Endothelial cell (in vitro differentiated cells): ENCODE measurements around the gene NPLOC4. TPM values are rescaled to one million over a fixed set of nuclear protein-coding genes. Genes with fewer than 3 reads are reported as not detected.

Source experiments
- DNase-seq: peaks from one replicate; pipeline ENCODE4 v3.0.0; 2021; ENCODE audit warnings: low spot score
- H3K27ac Mint-ChIP-seq: one replicate; pipeline ENCODE4 v1.8.0; 2021; ENCODE audit warnings: mixed read lengths, inconsistent platforms; ENCODE audit not compliant: unreplicated experiment
- H3K27me3 Mint-ChIP-seq: one replicate; pipeline ENCODE4 v1.8.0; 2021; ENCODE audit warnings: mild to moderate bottlenecking, moderate library complexity, mixed read lengths, inconsistent platforms; ENCODE audit not compliant: unreplicated experiment
- H3K36me3 Mint-ChIP-seq: one replicate; pipeline ENCODE4 v1.8.0; 2021; ENCODE audit warnings: mild to moderate bottlenecking, low read depth, mixed read lengths, inconsistent platforms; ENCODE audit not compliant: unreplicated experiment
- H3K4me1 Mint-ChIP-seq: one replicate; pipeline ENCODE4 v1.8.0; 2021; ENCODE audit warnings: mild to moderate bottlenecking, mixed read lengths, inconsistent platforms; ENCODE audit not compliant: unreplicated experiment
- H3K4me3 Mint-ChIP-seq: one replicate; pipeline ENCODE4 v1.8.0; 2021; ENCODE audit warnings: mild to moderate bottlenecking, mixed read lengths, inconsistent platforms; ENCODE audit not compliant: unreplicated experiment
- H3K9me3 Mint-ChIP-seq: one replicate; pipeline ENCODE4 v1.8.0; 2021; ENCODE audit warnings: mixed read lengths, inconsistent platforms; ENCODE audit not compliant: unreplicated experiment
- CTCF ChIP-seq: fragments of 200-600 bp; sonication (generic); IDR thresholded peaks from one replicate; pipeline ENCODE4 v1.5.0; 2021; ENCODE audit warnings: antibody characterized with exemption; ENCODE audit not compliant: unreplicated experiment
- total RNA-seq: library from RNA; stranded (reverse); fragmentation: NEBNext Ultra II Directional; extraction: Animal tissue kit (Norgen Biotek cat#: 25700); gene quantifications from one replicate; pipeline ENCODE4 v1.2.1, GENCODE V29; 2021; ENCODE audit not compliant: unreplicated experiment

NPLOC4 gene
- total RNA-seq, 1 donor from 2014 or later: 133 TPM

GRCh38 chr17:81574643-81574956 is 62.3 kb downstream of the NPLOC4 start:
- DNase-seq: no peak
- no peak overlapping the region for H3K27ac Mint-ChIP-seq
- peaks cover 5% of the 10 kb centered on the region for H3K27me3 Mint-ChIP-seq
- no peaks in the 10 kb centered on the region for H3K9me3 Mint-ChIP-seq
- H3K36me3 Mint-ChIP-seq: peaks cover 53% of the 10 kb centered on the region
- H3K4me3 Mint-ChIP-seq: no peak overlapping the region
- H3K4me1 Mint-ChIP-seq: peaks cover 3% of the 10 kb centered on the region
- no peak for TF ChIP-seq CTCF

GRCh38 chr17:81573794-81574642 is 62.9 kb downstream of the NPLOC4 start:
- Mint-ChIP-seq H3K36me3 (peaks cover 52% of the 10 kb centered on the region), H3K9me3 (no peaks in the 10 kb centered on the region), H3K4me3 (peak overlapping the region; percentile 1), H3K27ac (no peak overlapping the region), H3K4me1 (no peaks in the 10 kb centered on the region), H3K27me3 (peaks cover 3% of the 10 kb centered on the region)
- DNase-seq: no peak
- no peak for TF ChIP-seq CTCF

- H3K4me3 Mint-ChIP-seq: peak overlapping the region; percentile 37
- TF ChIP-seq CTCF: no peak
- no peaks in the 10 kb centered on the region for H3K4me1 Mint-ChIP-seq
- H3K27me3 Mint-ChIP-seq: peaks cover 2% of the 10 kb centered on the region
- peaks cover 55% of the 10 kb centered on the region for H3K36me3 Mint-ChIP-seq
- no peak overlapping the region for H3K27ac Mint-ChIP-seq
- no peak for DNase-seq
- no peaks in the 10 kb centered on the region for H3K9me3 Mint-ChIP-seq
Observed at GRCh38 chr17:81572563-81573168, 64.2 kb downstream of the NPLOC4 start.

GRCh38 chr17:81570964-81571363 is 65.9 kb downstream of the NPLOC4 start:
- Mint-ChIP-seq H3K9me3 (no peaks in the 10 kb centered on the region), H3K36me3 (peaks cover 43% of the 10 kb centered on the region), H3K4me3 (no peak overlapping the region), H3K27me3 (no peaks in the 10 kb centered on the region), H3K4me1 (peaks cover 5% of the 10 kb centered on the region), H3K27ac (no peak overlapping the region)
- no peak for DNase-seq
- no peak for TF ChIP-seq CTCF

GRCh38 chr17:81569986-81570514 is 66.9 kb downstream of the NPLOC4 start:
- TF ChIP-seq CTCF: no peak
- H3K9me3 Mint-ChIP-seq: no peaks in the 10 kb centered on the region
- peaks cover 8% of the 10 kb centered on the region for H3K4me1 Mint-ChIP-seq
- no peak overlapping the region for H3K4me3 Mint-ChIP-seq
- peaks cover 45% of the 10 kb centered on the region for H3K36me3 Mint-ChIP-seq
- peaks cover 2% of the 10 kb centered on the region for H3K27me3 Mint-ChIP-seq
- no peak for DNase-seq
- H3K27ac Mint-ChIP-seq: peak overlapping the region; percentile 13
